Adrenal gland (tissue), 5 donors: Measurements from ENCODE around the gene ZNF236.

ENCODE experiments used
- POLR2A ChIP-seq, 2 donors: fragments of 450-650 bp; IDR thresholded peaks; one replicate each; pipeline ENCODE4 v1.6.1; 2017; ENCODE audit warnings: antibody characterized with exemption in 2 of 2, mild to moderate bottlenecking in 2 of 2, moderate library complexity in 1 of 2
- TF ChIP-seq, protein P1 (sequence below), 6 experiments: fragments of 450-650 bp in 4 of 6; fragments of 200-600 bp in 2 of 6; sonication (generic) in 1 of 6; IDR thresholded peaks; 1 replicate in 5 of 6; 2 replicates in 1 of 6; pipeline versions ENCODE4 v1.5.1 to v1.8.0; 2016 to 2021; ENCODE audit warnings: antibody characterized with exemption in 6 of 6, mild to moderate bottlenecking in 2 of 6, moderate library complexity in 1 of 6
- donor health status: DM: no; HTN: no; CAD: no.

DNA sequence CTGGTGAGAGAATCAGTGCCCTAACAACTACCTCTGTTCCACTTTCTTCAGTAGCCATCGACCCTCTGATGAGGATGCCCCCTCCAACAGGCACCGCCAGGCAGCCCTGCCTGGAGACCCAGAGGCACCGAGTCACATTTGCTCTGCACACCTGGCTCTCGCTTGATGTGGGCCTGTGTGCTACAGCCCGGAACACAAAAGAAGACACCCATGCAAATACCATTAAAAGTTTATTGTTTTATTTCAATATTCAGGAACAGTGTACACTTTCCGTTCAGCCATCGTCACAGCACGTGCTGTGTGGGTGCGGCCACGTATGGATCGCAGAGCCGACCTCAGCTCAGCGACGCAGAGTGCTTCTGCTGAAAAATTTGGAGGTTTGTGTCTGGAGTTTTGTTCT lies 156.3 kb downstream of the ZNF236 start:
- TF ChIP-seq, protein P1, sequence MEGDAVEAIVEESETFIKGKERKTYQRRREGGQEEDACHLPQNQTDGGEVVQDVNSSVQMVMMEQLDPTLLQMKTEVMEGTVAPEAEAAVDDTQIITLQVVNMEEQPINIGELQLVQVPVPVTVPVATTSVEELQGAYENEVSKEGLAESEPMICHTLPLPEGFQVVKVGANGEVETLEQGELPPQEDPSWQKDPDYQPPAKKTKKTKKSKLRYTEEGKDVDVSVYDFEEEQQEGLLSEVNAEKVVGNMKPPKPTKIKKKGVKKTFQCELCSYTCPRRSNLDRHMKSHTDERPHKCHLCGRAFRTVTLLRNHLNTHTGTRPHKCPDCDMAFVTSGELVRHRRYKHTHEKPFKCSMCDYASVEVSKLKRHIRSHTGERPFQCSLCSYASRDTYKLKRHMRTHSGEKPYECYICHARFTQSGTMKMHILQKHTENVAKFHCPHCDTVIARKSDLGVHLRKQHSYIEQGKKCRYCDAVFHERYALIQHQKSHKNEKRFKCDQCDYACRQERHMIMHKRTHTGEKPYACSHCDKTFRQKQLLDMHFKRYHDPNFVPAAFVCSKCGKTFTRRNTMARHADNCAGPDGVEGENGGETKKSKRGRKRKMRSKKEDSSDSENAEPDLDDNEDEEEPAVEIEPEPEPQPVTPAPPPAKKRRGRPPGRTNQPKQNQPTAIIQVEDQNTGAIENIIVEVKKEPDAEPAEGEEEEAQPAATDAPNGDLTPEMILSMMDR (IDR thresholded peaks at IDR 0.05): no peak
- TF ChIP-seq POLR2A (IDR thresholded peaks at IDR 0.05): no peak
